ENCODE results near the gene BTBD9.

DNA sequence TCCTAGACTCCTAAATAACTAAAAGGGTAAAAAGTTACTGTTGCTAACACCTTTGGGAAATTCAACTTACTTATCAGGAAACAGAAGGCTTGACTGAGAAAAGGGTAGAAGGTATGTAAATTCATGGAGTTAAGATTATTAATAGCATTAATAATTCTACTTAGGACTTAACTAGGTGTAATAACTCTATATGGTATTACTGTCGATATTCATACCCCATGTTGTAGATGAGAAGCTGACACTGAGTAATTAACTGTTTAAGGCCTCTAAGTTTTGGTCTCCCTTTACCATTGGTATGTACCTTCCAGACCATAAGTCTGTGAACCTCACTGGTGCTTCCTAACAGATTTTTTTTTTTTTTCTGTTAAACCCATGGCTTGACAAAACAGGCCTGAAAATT is 47.8 kb upstream of the BTBD9 start:
- TF ChIP-seq CTCF (IDR thresholded peaks at IDR 0.05; ENCODE audit: low read depth, low read length, poor library complexity, severe bottlenecking), result no peak
- no peak for TF ChIP-seq EZH2phosphoT487 (IDR thresholded peaks at IDR 0.05; ENCODE audit: borderline replicate concordance, low read length)

Measured in DOHH2 (cell line).